ENCODE measurements around the gene TAAR5. TPM values are rescaled to one million over a fixed set of nuclear protein-coding genes. Genes with fewer than 3 reads are reported as not detected.
"Not testable (repeated sequence)": the region's sequence is repeated elsewhere in the genome, so short reads cannot be mapped to it uniquely, and the experiment has no call there.

The TAAR5 gene
- polyA plus RNA-seq, 2 donors, result not detected

DNA sequence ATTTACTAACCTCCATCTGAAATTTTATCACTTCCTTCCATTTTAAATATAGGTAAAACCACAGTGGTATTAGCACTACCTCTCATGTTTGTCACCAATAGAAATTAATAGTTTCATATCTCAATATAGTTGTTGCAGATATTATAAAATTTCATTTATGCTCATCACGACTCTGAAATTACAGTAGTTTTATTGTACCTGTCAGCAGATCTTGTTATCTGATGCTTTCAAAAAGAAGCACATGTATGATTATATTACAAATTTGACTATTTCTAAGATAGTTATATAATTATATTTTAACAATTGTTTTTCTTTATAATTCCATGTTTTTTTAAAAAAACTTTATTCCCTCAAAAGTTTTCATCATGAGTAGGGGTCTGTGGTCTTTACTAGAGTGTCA is 4.8 kb downstream of the TAAR5 start:
- no peaks in the 10 kb centered on the region for H3K36me3 ChIP-seq (ENCODE audit: control insufficient read depth in 2 of 2, insufficient read depth in 2 of 2, low read length in 1 of 2)
- no peaks in the 10 kb centered on the region for H3K27me3 ChIP-seq (ENCODE audit: control insufficient read depth in 1 of 2, insufficient read depth in 2 of 2, low read length in 2 of 2)
- WGBS, 2 donors, result 84 to 86% methylated on average over 1 of the region's 1 CpG
- no peaks in the 10 kb centered on the region for H3K9me3 ChIP-seq (ENCODE audit: control insufficient read depth in 2 of 2, insufficient read depth in 1 of 2, low read depth in 1 of 2, low read length in 1 of 2)
- no peak overlapping the region for H3K27ac ChIP-seq (ENCODE audit: low read depth in 2 of 2, low read length in 1 of 2)
- H3K4me3 ChIP-seq (ENCODE audit: low read depth in 1 of 2, low read length in 2 of 2), result no peak overlapping the region
- H3K4me1 ChIP-seq (ENCODE audit: control insufficient read depth in 2 of 2, insufficient read depth in 2 of 2, low read length in 1 of 2), result no peaks in the 10 kb centered on the region

DNA sequence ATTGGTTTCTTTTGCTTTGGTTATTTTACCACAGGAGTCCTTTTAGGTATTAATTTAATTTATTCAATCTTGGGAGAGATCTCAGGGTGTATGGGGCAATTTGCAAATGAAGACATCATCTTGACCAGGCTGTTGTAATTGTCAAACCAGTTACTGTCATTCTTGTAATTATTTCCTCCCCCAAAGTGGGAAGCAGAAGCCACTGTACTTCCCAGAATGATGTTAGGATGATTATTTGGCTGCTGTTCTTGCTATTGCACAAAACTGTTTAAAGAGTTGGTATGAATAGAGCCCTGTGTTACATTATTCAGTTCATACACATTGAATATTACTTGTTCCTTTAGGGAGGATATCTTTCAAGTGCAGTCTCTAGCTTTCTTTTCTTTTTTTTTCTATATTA is 17.8 kb downstream of the TAAR5 start:
- Histone ChIP-seq H3K27me3 (ENCODE audit: control insufficient read depth in 1 of 2, insufficient read depth in 2 of 2, low read length in 2 of 2) (peaks cover 0 to 2% of the 10 kb centered on the region in 2 donors), H3K36me3 (ENCODE audit: control insufficient read depth in 2 of 2, insufficient read depth in 2 of 2, low read length in 1 of 2) (no peaks in the 10 kb centered on the region), H3K4me1 (ENCODE audit: control insufficient read depth in 2 of 2, insufficient read depth in 2 of 2, low read length in 1 of 2) (no peaks in the 10 kb centered on the region), H3K4me3 (ENCODE audit: low read depth in 1 of 2, low read length in 2 of 2) (no peak overlapping the region), H3K27ac (ENCODE audit: low read depth in 2 of 2, low read length in 1 of 2) (no peak overlapping the region), H3K9me3 (ENCODE audit: control insufficient read depth in 2 of 2, insufficient read depth in 1 of 2, low read depth in 1 of 2, low read length in 1 of 2) (no peaks in the 10 kb centered on the region)

DNA sequence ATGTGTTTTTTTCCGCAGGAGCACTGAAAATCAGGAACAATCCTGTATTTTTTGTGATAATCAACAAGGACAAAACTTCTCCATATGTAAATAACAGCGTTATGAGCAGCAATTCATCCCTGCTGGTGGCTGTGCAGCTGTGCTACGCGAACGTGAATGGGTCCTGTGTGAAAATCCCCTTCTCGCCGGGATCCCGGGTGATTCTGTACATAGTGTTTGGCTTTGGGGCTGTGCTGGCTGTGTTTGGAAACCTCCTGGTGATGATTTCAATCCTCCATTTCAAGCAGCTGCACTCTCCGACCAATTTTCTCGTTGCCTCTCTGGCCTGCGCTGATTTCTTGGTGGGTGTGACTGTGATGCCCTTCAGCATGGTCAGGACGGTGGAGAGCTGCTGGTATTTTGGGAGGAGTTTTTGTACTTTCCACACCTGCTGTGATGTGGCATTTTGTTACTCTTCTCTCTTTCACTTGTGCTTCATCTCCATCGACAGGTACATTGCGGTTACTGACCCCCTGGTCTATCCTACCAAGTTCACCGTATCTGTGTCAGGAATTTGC is 19.2 kb downstream of the TAAR5 start, which contains the start of gene TAAR6:
TSS of gene TAAR6 (plus strand) at position 102 of the 557 bp plus-strand sequence. CDS start at position 102, 0 bp downstream.
- no peak within 1 kb of the TSS for H3K4me3 ChIP-seq (ENCODE audit: low read depth in 1 of 2, low read length in 2 of 2)
- 77 to 81% methylated on average over 15 of the region's 15 CpGs for WGBS, 2 donors
- no peaks in the 10 kb centered on the region for H3K4me1 ChIP-seq (ENCODE audit: control insufficient read depth in 2 of 2, insufficient read depth in 2 of 2, low read length in 1 of 2)
- H3K9me3 ChIP-seq (ENCODE audit: control insufficient read depth in 2 of 2, insufficient read depth in 1 of 2, low read depth in 1 of 2, low read length in 1 of 2), result no peaks in the 10 kb centered on the region
- peaks cover 0 to 2% of the 10 kb centered on the region in 2 donors for H3K27me3 ChIP-seq (ENCODE audit: control insufficient read depth in 1 of 2, insufficient read depth in 2 of 2, low read length in 2 of 2)
- no peak within 1 kb of the TSS for H3K27ac ChIP-seq (ENCODE audit: low read depth in 2 of 2, low read length in 1 of 2)
- no peaks in the 10 kb centered on the region for H3K36me3 ChIP-seq (ENCODE audit: control insufficient read depth in 2 of 2, insufficient read depth in 2 of 2, low read length in 1 of 2)

DNA sequence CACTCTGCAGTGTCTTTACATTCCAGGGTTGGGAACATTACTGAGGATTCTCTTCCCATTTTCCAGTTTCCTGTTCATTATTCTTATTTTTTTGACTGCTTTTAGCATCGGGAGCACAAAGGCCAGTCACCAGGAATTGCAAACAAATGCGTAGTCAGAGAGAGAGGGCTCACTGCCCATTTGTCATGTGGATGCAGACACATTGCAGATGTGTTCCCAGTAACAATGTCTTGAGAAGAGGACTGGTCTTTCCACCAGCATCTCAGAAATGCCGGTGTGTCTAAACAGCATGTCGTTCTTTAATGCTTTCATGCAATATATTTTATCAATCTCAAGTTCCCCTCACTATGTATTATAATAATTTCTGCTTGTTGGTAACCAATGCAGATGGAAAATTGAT is 20.4 kb downstream of the TAAR5 start:
- WGBS, 2 donors, result 45 to 54% methylated on average over 4 of the region's 4 CpGs
- Histone ChIP-seq H3K27me3 (ENCODE audit: control insufficient read depth in 1 of 2, insufficient read depth in 2 of 2, low read length in 2 of 2) (peaks cover 0 to 2% of the 10 kb centered on the region in 2 donors), H3K4me1 (ENCODE audit: control insufficient read depth in 2 of 2, insufficient read depth in 2 of 2, low read length in 1 of 2) (no peaks in the 10 kb centered on the region), H3K9me3 (ENCODE audit: control insufficient read depth in 2 of 2, insufficient read depth in 1 of 2, low read depth in 1 of 2, low read length in 1 of 2) (no peaks in the 10 kb centered on the region), H3K4me3 (ENCODE audit: low read depth in 1 of 2, low read length in 2 of 2) (no peak overlapping the region), H3K27ac (ENCODE audit: low read depth in 2 of 2, low read length in 1 of 2) (no peak overlapping the region), H3K36me3 (ENCODE audit: control insufficient read depth in 2 of 2, insufficient read depth in 2 of 2, low read length in 1 of 2) (no peaks in the 10 kb centered on the region)

DNA sequence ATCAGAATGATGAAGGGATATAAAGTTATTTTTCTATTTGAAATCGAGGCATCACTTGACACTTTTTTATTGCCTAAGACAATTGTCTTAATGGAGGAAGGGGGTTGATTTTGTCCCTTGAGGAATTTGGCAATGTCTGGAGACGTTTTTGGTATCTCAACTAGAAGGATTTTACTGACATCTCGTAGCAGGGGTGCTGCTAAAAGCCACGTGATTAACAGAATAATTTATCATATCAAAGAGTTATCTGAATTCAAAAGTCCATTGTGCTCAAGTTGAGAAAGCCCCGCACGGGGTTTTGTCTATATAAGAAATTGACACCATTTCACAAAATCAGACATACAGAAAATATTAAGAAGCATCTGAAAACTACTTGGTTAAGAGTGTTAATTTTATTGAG is 20.9 kb downstream of the TAAR5 start:
- Histone ChIP-seq H3K4me1 (ENCODE audit: control insufficient read depth in 2 of 2, insufficient read depth in 2 of 2, low read length in 1 of 2) (no peaks in the 10 kb centered on the region), H3K9me3 (ENCODE audit: control insufficient read depth in 2 of 2, insufficient read depth in 1 of 2, low read depth in 1 of 2, low read length in 1 of 2) (no peaks in the 10 kb centered on the region), H3K36me3 (ENCODE audit: control insufficient read depth in 2 of 2, insufficient read depth in 2 of 2, low read length in 1 of 2) (no peaks in the 10 kb centered on the region), H3K27me3 (ENCODE audit: control insufficient read depth in 1 of 2, insufficient read depth in 2 of 2, low read length in 2 of 2) (peaks cover 0 to 2% of the 10 kb centered on the region in 2 donors), H3K27ac (ENCODE audit: low read depth in 2 of 2, low read length in 1 of 2) (no peak overlapping the region), H3K4me3 (ENCODE audit: low read depth in 1 of 2, low read length in 2 of 2) (no peak overlapping the region)
- 46 to 47% methylated on average over 6 of the region's 6 CpGs for WGBS, 2 donors

DNA sequence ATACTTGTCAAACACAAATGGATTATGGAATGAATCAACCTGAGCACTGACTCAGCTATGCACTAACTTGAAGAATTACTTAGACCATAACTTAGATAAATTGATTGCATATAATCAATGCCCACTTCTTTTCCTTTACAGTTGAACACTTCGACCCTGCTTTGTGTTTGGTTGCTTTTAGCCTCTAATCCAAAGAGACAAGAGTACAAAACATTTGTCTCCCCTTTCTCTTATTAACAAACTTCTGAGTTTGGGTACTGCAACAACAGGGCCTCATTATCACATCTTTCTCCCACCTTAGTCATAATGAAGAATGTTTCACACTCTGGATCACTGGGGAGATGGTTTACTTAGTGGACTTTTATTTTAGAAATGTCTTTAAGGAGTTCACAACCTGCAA is 22.0 kb downstream of the TAAR5 start:
- peaks cover 2% of the 10 kb centered on the region in 2 donors for H3K27me3 ChIP-seq (ENCODE audit: control insufficient read depth in 1 of 2, insufficient read depth in 2 of 2, low read length in 2 of 2)
- H3K36me3 ChIP-seq (ENCODE audit: control insufficient read depth in 2 of 2, insufficient read depth in 2 of 2, low read length in 1 of 2), result no peaks in the 10 kb centered on the region
- 57 to 64% methylated on average over 1 of the region's 1 CpG for WGBS, 2 donors
- no peak overlapping the region for H3K4me3 ChIP-seq (ENCODE audit: low read depth in 1 of 2, low read length in 2 of 2)
- H3K27ac ChIP-seq (ENCODE audit: low read depth in 2 of 2, low read length in 1 of 2), result no peak overlapping the region
- H3K9me3 ChIP-seq (ENCODE audit: control insufficient read depth in 2 of 2, insufficient read depth in 1 of 2, low read depth in 1 of 2, low read length in 1 of 2), result no peaks in the 10 kb centered on the region
- no peaks in the 10 kb centered on the region for H3K4me1 ChIP-seq (ENCODE audit: control insufficient read depth in 2 of 2, insufficient read depth in 2 of 2, low read length in 1 of 2)

DNA sequence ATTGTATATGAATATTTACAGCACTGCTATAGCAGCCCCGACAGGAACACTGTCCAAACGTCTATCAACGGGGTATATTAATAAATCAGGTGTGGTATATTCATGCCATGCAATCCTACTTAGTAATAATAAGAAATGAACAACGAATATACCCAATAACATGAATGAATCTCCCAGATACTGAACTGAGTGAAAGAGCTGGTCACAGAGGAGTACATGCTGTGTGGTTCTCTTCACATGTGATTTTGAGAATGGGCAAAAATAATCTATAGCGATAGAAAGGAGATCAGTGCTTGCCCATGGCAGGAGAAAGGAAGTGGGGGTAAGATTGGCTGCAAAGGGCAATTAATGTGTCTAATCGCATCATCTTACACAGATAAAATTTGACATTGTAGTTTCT is 23.1 kb downstream of the TAAR5 start:
- H3K9me3 ChIP-seq (ENCODE audit: control insufficient read depth in 2 of 2, insufficient read depth in 1 of 2, low read depth in 1 of 2, low read length in 1 of 2), result no peaks in the 10 kb centered on the region
- H3K4me3 ChIP-seq (ENCODE audit: low read depth in 1 of 2, low read length in 2 of 2), result no peak overlapping the region
- H3K27me3 ChIP-seq (ENCODE audit: control insufficient read depth in 1 of 2, insufficient read depth in 2 of 2, low read length in 2 of 2), result peaks cover 2% of the 10 kb centered on the region in 2 donors
- H3K36me3 ChIP-seq (ENCODE audit: control insufficient read depth in 2 of 2, insufficient read depth in 2 of 2, low read length in 1 of 2), result no peaks in the 10 kb centered on the region
- H3K4me1 ChIP-seq (ENCODE audit: control insufficient read depth in 2 of 2, insufficient read depth in 2 of 2, low read length in 1 of 2), result no peaks in the 10 kb centered on the region
- WGBS, 2 donors, result 83 to 89% methylated on average over 6 of the region's 6 CpGs
- H3K27ac ChIP-seq (ENCODE audit: low read depth in 2 of 2, low read length in 1 of 2), result no peak overlapping the region

DNA sequence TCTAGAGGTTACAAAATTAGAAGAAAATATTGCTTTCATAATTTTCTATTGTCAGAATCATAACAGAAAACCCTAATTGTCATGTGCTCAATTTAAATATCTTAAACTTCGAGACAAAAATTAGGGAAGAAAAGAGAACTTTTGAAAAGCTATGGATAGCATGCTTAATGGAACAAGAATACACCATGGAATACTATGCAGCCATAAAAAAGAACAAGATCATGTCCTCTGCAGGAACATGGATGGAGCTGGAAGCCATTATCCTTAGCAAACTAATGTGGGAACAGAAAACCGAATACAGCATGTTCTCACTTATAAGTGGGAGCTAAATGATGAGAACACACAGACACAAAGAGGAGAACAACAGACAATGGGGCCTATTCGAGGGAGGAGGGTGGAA is 29.5 kb downstream of the TAAR5 start:
- WGBS, 2 donors, result 71 to 74% methylated on average over 3 of the region's 3 CpGs
- not testable (repeated sequence) for H3K9me3 ChIP-seq (ENCODE audit: control insufficient read depth in 2 of 2, insufficient read depth in 1 of 2, low read depth in 1 of 2, low read length in 1 of 2); H3K36me3 ChIP-seq (ENCODE audit: control insufficient read depth in 2 of 2, insufficient read depth in 2 of 2, low read length in 1 of 2); H3K4me3 ChIP-seq (ENCODE audit: low read depth in 1 of 2, low read length in 2 of 2); H3K27ac ChIP-seq (ENCODE audit: low read depth in 2 of 2, low read length in 1 of 2); H3K27me3 ChIP-seq (ENCODE audit: control insufficient read depth in 1 of 2, insufficient read depth in 2 of 2, low read length in 2 of 2); H3K4me1 ChIP-seq (ENCODE audit: control insufficient read depth in 2 of 2, insufficient read depth in 2 of 2, low read length in 1 of 2)

DNA sequence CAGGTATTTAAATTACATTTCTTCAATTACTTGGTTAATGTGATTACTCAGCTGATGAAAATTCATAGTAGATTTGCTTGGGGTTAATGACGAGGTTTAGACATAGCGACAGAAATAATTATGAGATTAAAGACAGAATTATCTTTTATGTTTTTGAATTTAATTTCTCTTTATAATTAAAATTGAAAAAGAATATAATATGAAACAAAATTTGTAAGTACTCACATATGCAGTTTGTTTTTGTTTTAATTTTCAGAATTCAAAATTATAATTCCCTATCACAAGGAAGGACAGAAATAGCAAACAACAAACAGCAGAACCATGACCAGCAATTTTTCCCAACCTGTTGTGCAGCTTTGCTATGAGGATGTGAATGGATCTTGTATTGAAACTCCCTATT is 37.2 kb downstream of the TAAR5 start, which contains the start of gene TAAR8:
TSS of gene TAAR8 (plus strand) at position 301 of the 400 bp plus-strand sequence. CDS start at position 322, 21 bp downstream.
- no peaks in the 10 kb centered on the region for H3K9me3 ChIP-seq (ENCODE audit: control insufficient read depth in 2 of 2, insufficient read depth in 1 of 2, low read depth in 1 of 2, low read length in 1 of 2)

DNA sequence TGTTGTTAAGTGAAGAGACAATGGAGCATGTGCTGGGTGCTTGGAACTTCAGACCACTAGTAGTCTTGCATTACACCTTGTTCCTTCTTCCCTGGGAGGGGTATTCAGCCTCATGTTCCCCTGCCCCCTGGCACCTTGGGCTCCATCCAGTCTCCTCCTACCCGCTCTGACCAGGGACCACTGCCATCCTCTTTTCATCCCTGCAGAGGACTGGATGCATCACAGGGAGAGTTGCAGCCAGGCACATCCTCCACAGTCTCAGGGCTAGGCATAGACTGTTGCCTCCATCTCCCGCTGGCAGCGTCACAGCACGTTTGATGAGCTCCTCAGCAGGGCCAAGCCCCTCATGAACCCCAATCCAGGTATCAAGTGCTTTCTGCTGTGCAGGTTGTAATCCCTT is 38.3 kb downstream of the TAAR5 start:
- H3K4me1 ChIP-seq (ENCODE audit: control insufficient read depth in 2 of 2, insufficient read depth in 2 of 2, low read length in 1 of 2), result no peaks in the 10 kb centered on the region
- no peak overlapping the region for H3K27ac ChIP-seq (ENCODE audit: low read depth in 2 of 2, low read length in 1 of 2)
- no peaks in the 10 kb centered on the region for H3K36me3 ChIP-seq (ENCODE audit: control insufficient read depth in 2 of 2, insufficient read depth in 2 of 2, low read length in 1 of 2)
- whole genome bisulfite sequencing, 2 donors, result 81 to 84% methylated on average over 4 of the region's 4 CpGs
- H3K4me3 ChIP-seq (ENCODE audit: low read depth in 1 of 2, low read length in 2 of 2), result no peak overlapping the region
- no peaks in the 10 kb centered on the region for H3K9me3 ChIP-seq (ENCODE audit: control insufficient read depth in 2 of 2, insufficient read depth in 1 of 2, low read depth in 1 of 2, low read length in 1 of 2)
- H3K27me3 ChIP-seq (ENCODE audit: control insufficient read depth in 1 of 2, insufficient read depth in 2 of 2, low read length in 2 of 2), result no peaks in the 10 kb centered on the region

More for the DNA sequence above, 37.2 kb downstream of the TAAR5 start, which contains the start of gene TAAR8:
- H3K27me3 ChIP-seq (ENCODE audit: control insufficient read depth in 1 of 2, insufficient read depth in 2 of 2, low read length in 2 of 2), result no peaks in the 10 kb centered on the region
- no peaks in the 10 kb centered on the region for H3K4me1 ChIP-seq (ENCODE audit: control insufficient read depth in 2 of 2, insufficient read depth in 2 of 2, low read length in 1 of 2)
- H3K36me3 ChIP-seq (ENCODE audit: control insufficient read depth in 2 of 2, insufficient read depth in 2 of 2, low read length in 1 of 2), result no peaks in the 10 kb centered on the region
- WGBS, 2 donors, result 93% methylated on average over 2 of the region's 2 CpGs
- no peak within 1 kb of the TSS for H3K27ac ChIP-seq (ENCODE audit: low read depth in 2 of 2, low read length in 1 of 2)
- no peak within 1 kb of the TSS for H3K4me3 ChIP-seq (ENCODE audit: low read depth in 1 of 2, low read length in 2 of 2)
